Adrenal gland (tissue), 12 donors: ENCODE results near the gene TOGARAM1. TPM values are rescaled to one million over a fixed set of nuclear protein-coding genes. Genes with fewer than 3 reads are reported as not detected.

Experiments used
- DNase-seq, 7 donors: peaks; one replicate each; pipeline ENCODE4 v3.0.0-alpha.2; 2019 to 2020
- H3K27ac ChIP-seq, 5 donors: fragments of 200-600 bp; sonication (generic) in 4 of 5; 1 replicate in 3 of 5; 2 replicates in 2 of 5; pipeline versions ENCODE4 v1.5.1 to v1.8.0; 2016 to 2020; ENCODE audit warnings: mild to moderate bottlenecking in 1 of 5
- H3K27me3 ChIP-seq: fragments of 200-600 bp; 2 replicates; pipeline ENCODE4 v1.8.0; 2021
- H3K36me3 ChIP-seq, 2 donors: fragments of 200-600 bp; replicated peaks in 1 of 2; 1 replicate in 1 of 2; 2 replicates in 1 of 2; pipeline versions ENCODE4 v1.5.1 to v1.8.0; 2018 to 2022
- H3K4me1 ChIP-seq, 2 donors: fragments of 200-600 bp; replicated peaks in 1 of 2; 1 replicate in 1 of 2; 2 replicates in 1 of 2; pipeline versions ENCODE4 v1.5.1 to v1.8.0; 2018 to 2021
- H3K4me3 ChIP-seq, 4 donors: fragments of 200-600 bp; sonication (generic) in 3 of 4; one replicate each; pipeline ENCODE4 v1.5.1; 2016 to 2018
- H3K9me3 ChIP-seq, 3 donors: fragments of 200-600 bp; sonication (generic) in 1 of 3; replicated peaks in 1 of 3; 1 replicate in 2 of 3; 2 replicates in 1 of 3; pipeline versions ENCODE4 v1.5.1 to v1.8.0; 2016 to 2021
- CTCF ChIP-seq, 6 experiments: fragments of 450-650 bp in 4 of 6; fragments of 200-600 bp in 2 of 6; sonication (generic) in 1 of 6; IDR thresholded peaks; 1 replicate in 5 of 6; 2 replicates in 1 of 6; pipeline versions ENCODE4 v1.5.1 to v1.8.0; 2016 to 2021; ENCODE audit warnings: antibody characterized with exemption in 6 of 6, mild to moderate bottlenecking in 2 of 6, moderate library complexity in 1 of 6
- POLR2A ChIP-seq, 2 donors: fragments of 450-650 bp; IDR thresholded peaks; one replicate each; pipeline ENCODE4 v1.6.1; 2017; ENCODE audit warnings: antibody characterized with exemption in 2 of 2, mild to moderate bottlenecking in 2 of 2, moderate library complexity in 1 of 2
- WGBS, 4 donors: extraction: QIAGEN DNeasy Blood & Tissue Kit in 2 of 4; methylation state at CpG; one replicate each; pipeline versions ENCODE4 v1.1.5 to v1.1.7; 2013 to 2017; 5-methylcytosine and 5-hydroxymethylcytosine counted together
- intact Hi-C, 2 donors: fragments of 100-400 bp; cut with DNase I; formaldehyde crosslinking; loops; one replicate each; pipeline versions ENCODE4 v1.14.1 to v1.15.0; 2022 to 2023
- polyA plus RNA-seq, 3 donors: library from polyadenylated mRNA; stranded (reverse); fragments of 200-250 nt in 2 of 3; fragments of 350-450 nt in 1 of 3; fragmentation: Illumina TruSeq in 1 of 3; extraction: RNeasy Lipid Tissue Mini Kit (QIAGEN cat#74804) in 1 of 3; gene quantifications; one replicate each; pipeline ENCODE4 v1.2.3, GENCODE V29; 2013 to 2014
- total RNA-seq, 9 donors: library from RNA; depleted of rRNA in 4 of 9; stranded (reverse); fragments of >200 nt in 4 of 9; fragments of 120-200 nt in 1 of 9; fragmentation: NEBNext Ultra II Directional in 1 of 9; extraction: Animal tissue kit (Norgen Biotek cat#: 25700) in 1 of 9; gene quantifications; one replicate each; pipeline versions ENCODE4 v1.1.0 to v1.2.4, GENCODE V29; 2013 to 2023
- donor health status: healthy with polysubstance abuse.
- donor health status: Bipolar disorder and iron deficiency.
- donor health status: DM: yes; HTN: yes; CAD: no.
- donor health status: DM: no; HTN: no; CAD: no.
- donor health status: DM: no; HTN: no; CAD: no.
- donor health status: DM: yes; HTN: yes; CAD: no.

Gene TOGARAM1
- total and polyA plus RNA-seq, 12 donors, result 4.2 to 42.0 (median 19.1) TPM

DNA sequence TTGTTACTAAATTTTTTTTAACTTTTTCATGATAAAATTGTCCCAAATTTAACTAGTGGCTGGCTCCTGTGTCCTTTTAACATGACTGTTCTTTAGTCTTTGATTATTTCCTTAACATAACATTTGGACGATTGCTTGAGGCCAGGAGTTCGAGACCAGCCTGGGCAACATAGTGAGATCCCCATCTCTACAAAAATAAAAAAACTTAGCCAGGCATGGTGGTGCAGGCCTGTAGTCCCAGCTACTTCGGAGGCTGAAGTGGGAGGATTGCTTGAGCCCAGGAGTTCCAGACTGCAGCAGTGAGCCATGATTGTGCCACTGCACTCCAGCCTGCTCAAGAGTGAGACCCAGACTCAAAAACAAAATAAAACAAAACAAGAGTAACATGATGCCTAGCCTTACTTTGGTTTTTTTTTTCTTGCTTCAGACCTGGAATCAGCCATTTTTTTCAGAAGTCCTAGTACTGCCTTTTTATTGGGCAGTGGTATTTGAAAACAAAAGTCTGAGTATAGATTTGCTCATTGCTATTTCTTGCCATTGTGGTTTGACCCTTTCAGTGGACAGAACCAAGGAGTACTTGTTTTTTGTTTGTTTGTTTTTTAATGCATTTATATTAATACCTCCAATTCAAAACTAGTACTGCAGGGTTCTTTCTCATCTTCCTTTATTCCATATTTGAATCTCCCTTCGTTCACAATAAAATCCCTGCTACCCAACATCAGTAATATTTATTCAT is 4.8 kb downstream of the TOGARAM1 start:
- WGBS, 4 donors, result 80 to 84% (median 82%) methylated on average over 4 of the region's 4 CpGs
- DNase-seq, result no peak
- Histone ChIP-seq H3K27me3 (no peaks in the 10 kb centered on the region), H3K27ac (no peak overlapping the region), H3K4me3 (peak overlapping the region in 1 of 4 donors; percentile 66), H3K9me3 (peaks cover 0 to 9% (median 8%) of the 10 kb centered on the region in 3 donors), H3K36me3 (no peaks in the 10 kb centered on the region), H3K4me1 (peaks cover 17 to 61% of the 10 kb centered on the region in 2 donors)
- no peak for TF ChIP-seq POLR2A (IDR thresholded peaks at IDR 0.05)
- TF ChIP-seq CTCF (IDR thresholded peaks at IDR 0.05), result no peak
- intact Hi-C loops, result loop anchor here in 1 of 2 donors (10.0 kb wide), 1 partner anchor 168 kb away; the partner anchor contains the start of genes FANCM and FKBP3

GRCh38 chr14:44968714-44969113 is 6.7 kb downstream of the TOGARAM1 start:
- Histone ChIP-seq H3K4me1 (peaks cover 17 to 54% of the 10 kb centered on the region in 2 donors), H3K9me3 (peaks cover 0 to 9% (median 8%) of the 10 kb centered on the region in 3 donors)
- intact Hi-C loops, result loop anchor here in 1 of 2 donors (10.0 kb wide), 1 partner anchor 166 kb away; the partner anchor contains the start of genes FANCM and FKBP3

DNA sequence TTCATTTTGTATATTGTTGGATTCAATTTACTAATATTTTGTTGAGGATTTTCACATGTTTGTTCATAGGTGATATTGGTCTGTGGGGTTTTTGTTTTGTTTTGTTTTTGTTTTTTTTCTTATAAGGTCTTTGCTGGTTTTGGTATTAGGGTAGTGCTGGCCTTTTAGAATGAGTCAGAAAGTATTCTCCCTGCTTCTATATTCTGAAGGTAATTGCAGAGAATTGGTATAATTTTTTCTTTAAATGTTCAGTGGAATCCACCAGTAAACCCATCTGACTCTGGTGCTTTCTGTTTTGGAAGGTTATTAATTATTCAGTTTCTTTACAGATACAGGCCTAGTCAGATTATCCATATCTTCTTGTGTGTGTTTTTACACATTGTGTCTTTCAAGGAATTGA is 8.9 kb downstream of the TOGARAM1 start:
- Histone ChIP-seq H3K36me3 (no peaks in the 10 kb centered on the region), H3K9me3 (peaks cover 0 to 9% (median 8%) of the 10 kb centered on the region in 3 donors)
- intact Hi-C loops, result no loop called here

More at GRCh38 chr14:44968714-44969113, 6.7 kb downstream of the TOGARAM1 start:
- Histone ChIP-seq H3K27me3 (no peaks in the 10 kb centered on the region), H3K4me3 (peak overlapping the region in 1 of 4 donors; percentile 66), H3K36me3 (no peaks in the 10 kb centered on the region), H3K27ac (no peak overlapping the region)
- TF ChIP-seq POLR2A (IDR thresholded peaks at IDR 0.05) (no peak), CTCF (IDR thresholded peaks at IDR 0.05) (no peak)
- DNase-seq, result no peak

DNA sequence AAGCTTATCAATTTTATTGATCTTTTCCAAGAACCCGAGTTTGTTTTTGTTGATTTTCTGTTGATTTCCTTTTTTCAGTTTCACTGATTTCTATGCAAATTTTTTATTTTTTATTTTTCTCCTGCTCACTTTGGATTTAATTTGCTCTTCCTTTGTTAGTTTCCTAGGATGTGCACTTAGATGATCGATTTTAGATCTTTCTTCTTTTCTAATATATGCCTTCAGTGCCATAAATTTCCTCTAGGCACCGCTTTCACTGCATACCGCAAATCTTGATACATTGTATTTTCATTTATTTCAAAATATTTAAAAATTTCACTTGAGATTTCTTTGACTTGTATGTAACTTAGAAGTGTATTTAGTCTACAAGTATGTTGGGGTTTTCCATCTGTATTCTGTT is 9.5 kb downstream of the TOGARAM1 start:
- 94 to 97% (median 96%) methylated on average over 4 of the region's 4 CpGs for WGBS, 4 donors
- H3K27ac ChIP-seq, result no peak overlapping the region

More for the DNA sequence above, 8.9 kb downstream of the TOGARAM1 start:
- H3K27ac ChIP-seq, result no peak overlapping the region
- H3K4me1 ChIP-seq, result peaks cover 6 to 32% of the 10 kb centered on the region in 2 donors
- no peak overlapping the region for H3K4me3 ChIP-seq
- TF ChIP-seq POLR2A (IDR thresholded peaks at IDR 0.05), result no peak
- TF ChIP-seq CTCF (IDR thresholded peaks at IDR 0.05), result no peak
- no peaks in the 10 kb centered on the region for H3K27me3 ChIP-seq
- no peak for DNase-seq

More for the DNA sequence above, 9.5 kb downstream of the TOGARAM1 start:
- peaks cover 3 to 28% of the 10 kb centered on the region in 2 donors for H3K4me1 ChIP-seq
- H3K9me3 ChIP-seq, result peaks cover 0 to 9% (median 8%) of the 10 kb centered on the region in 3 donors
- intact Hi-C loops, result no loop called here
- no peak overlapping the region for H3K4me3 ChIP-seq
- H3K36me3 ChIP-seq, result no peaks in the 10 kb centered on the region
- DNase-seq, result no peak
- no peaks in the 10 kb centered on the region for H3K27me3 ChIP-seq
- no peak for TF ChIP-seq CTCF (IDR thresholded peaks at IDR 0.05)
- TF ChIP-seq POLR2A (IDR thresholded peaks at IDR 0.05), result no peak
